Pons (tissue), 1 donor: ENCODE results near the gene NHS.
"Not testable (repeated sequence)": the region's sequence is repeated elsewhere in the genome, so short reads cannot be mapped to it uniquely, and the experiment has no call there.

Experiments
- DNase-seq: peaks from one replicate; pipeline ENCODE4 v3.0.0-alpha.2; 2016; ENCODE audit warnings: low spot score

Gene NHS

GRCh38 chrX:17549107-17549651 lies 174.2 kb downstream of the NHS start:
- DNase-seq: peak; percentile 10

- no peak for DNase-seq
Observed at GRCh38 chrX:17550011-17550410, 175.0 kb downstream of the NHS start.

GRCh38 chrX:17552044-17552650 lies 177.1 kb downstream of the NHS start:
- no peak for DNase-seq

DNA sequence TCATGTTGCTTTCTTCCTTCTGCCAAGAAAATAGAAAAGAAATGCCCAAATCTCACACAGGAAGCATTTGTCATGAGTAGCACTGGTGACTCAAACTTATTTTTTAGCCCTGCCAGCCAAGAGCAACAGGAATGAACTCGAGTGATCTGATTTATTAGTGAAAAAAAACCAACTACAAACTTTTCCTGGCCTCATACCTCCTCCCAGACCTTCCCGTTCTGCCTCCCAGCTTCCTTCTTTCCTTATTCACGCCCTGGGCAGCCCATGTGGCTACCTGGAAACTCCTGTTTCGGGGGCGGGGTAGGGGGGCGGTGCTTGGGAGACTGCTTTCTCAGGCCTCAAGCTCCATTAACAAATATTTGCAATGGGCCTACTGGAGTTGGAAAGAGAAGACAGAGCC lies 178.5 kb downstream of the NHS start:
- no peak for DNase-seq

DNA sequence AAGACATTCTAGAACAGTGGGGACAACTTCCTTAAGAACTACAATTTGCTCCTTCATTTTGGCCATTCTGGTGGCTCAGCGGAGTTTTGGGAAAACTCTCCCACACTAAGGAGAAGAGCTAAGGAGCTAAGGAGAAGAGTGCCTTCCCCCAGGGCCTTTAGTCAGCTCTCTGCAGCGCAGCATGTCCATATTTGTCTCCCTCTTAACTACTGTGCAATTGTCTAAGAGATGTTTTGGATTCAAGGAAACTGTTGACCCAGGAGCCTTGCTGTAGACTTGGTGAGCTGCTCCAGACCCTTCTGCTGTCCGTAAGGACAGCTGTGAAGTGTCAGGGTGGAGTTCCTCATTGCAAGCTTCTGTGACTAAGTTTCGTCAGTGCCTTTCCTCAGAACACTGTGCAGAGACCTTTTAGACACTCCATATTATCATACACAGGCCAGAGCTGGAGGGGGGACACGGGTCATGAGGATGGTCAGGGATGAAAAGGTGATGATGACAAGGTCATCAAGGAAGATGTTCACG lies 179.0 kb downstream of the NHS start:
- DNase-seq: no peak

DNA sequence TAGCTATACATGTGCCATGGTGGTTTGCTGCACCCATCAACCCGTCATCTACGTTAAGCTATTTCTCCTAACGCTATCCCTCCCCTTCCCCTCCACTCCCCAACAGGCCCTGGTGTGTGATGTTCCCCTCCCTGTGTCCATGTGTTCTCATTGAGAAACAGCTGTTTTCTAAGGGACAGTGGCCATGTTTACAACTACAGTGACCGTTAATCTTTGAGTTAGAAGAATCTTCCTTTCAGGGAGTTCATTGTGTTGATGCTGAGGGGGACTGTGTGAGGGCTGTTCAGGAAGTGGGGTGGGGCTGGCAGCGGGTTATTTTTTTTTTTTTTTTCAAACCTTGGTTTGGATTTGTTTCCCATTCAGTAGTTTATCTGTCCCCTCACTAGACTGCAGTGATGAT lies 179.9 kb downstream of the NHS start:
- DNase-seq: no peak

GRCh38 chrX:17555846-17556245 lies 180.8 kb downstream of the NHS start:
- no peak for DNase-seq

DNA sequence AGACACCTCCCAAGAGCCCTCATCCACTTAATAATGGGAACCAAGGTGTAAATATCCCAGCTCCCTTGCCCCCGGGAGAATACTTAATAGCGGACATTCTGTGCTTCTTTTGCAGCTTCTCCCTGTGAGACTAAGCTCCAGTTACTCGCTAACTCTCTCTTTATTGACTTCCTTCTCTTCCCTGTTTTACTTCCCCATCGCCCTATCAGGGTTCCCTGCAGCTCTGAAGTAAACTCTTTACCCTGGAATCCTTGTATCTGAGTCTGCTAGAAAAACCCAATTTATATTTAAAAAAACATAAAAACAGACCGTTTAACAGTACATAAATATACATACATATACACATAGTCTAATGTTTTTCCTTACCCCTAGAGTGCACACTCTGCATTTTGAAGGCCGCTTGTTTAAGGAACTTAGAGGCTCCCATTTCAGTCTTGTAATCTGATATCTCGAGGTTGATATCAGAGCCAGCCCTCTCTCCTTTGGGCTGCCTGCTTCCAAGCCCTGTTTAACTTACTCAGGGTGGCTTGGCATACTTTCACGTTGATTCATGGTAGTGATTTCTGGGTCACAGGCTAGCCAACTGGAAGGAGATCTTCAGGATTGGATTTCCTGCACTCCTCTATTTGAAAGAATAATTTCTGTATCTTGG lies 184.9 kb downstream of the NHS start:
- no peak for DNase-seq

DNA sequence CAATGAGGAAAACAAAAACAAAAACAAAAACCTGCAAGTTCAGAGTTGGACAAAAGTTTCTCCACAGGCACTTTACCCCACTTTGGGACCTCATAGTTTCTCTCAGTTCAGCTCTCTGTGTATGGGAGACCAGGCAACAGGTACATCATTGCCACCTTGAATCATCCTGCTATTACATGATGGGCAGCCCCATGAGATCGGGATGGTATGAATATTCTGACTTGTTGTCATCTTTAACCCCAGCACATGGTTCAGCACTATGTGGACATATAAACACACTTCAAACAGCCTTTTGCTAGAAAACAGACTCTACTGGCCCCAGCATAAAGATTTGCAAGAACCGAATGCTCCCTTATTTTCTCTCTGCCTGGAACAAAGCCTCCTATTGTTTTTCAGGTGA lies 185.4 kb downstream of the NHS start:
- no peak for DNase-seq

DNA sequence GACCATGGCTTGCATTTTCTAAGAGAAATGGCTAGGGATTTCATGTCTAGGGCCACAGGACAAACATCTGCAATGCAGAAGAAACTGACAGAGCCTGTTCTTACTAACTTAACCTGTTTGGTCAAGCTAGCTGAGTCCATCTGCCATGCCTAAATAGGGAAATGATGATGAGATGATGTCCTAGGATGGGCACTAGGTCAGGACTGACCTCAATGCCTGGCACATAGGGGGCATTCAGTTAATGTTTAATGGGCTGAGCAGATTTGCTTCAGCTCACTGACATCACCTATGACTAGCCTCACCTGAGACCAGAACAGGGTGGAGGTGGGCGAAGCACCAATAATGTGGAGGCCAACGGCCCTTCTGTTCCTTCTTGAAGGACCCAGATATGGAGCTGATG lies 188.1 kb downstream of the NHS start:
- DNase-seq: no peak

DNA sequence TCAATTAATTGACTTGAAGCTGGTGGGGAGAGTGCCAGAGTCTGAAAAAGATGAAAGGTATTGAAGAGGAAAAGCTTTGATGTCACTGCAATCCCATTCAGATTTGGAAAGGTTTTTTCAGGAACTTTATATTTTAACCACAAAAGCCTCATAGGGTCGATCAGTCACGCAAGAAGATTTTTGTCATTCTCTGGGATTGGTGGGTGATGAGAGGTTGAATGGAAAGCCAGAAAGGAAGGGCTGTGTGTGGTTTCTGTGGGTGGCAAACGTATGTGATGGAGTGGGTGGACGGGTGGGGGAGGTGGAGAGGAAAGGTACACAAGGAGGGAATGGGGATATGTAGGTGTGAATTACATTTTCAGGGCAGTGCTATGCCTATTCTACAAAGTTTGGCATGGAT lies 188.5 kb downstream of the NHS start:
- DNase-seq: no peak

DNA sequence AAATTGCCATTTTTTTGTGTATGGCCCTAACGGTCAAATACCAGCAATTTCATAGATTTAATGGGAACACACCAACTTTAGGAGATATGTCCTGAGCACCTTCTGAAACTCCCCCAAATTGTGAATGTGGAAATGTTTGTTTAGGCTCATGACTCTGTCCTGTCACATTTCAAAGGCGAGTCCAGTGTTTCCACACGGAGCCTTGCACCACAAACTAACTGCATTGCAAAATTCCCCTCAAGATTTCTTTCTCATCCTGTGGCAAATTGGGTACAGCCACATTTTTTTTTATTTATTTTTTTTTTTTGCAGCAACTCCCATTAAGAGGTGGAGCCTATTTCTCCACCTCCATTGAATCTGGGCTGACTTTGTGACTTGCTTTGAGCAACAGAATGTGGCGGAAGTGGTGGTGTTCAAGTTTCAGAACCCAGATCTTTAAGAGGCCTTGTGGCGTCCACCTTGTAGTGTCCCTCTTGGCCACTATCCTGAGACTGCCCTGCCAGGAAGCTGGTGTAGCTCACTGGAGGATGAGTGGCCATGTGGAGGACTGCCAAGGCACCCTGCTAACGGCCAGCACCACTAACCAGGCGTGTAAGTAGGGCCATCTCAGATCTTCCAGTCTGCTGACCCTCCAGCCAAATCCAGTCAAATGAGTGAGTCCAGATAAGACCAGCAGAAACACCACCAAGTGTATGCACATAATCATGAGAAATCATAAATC lies 189.8 kb downstream of the NHS start:
- DNase-seq: no peak

DNA sequence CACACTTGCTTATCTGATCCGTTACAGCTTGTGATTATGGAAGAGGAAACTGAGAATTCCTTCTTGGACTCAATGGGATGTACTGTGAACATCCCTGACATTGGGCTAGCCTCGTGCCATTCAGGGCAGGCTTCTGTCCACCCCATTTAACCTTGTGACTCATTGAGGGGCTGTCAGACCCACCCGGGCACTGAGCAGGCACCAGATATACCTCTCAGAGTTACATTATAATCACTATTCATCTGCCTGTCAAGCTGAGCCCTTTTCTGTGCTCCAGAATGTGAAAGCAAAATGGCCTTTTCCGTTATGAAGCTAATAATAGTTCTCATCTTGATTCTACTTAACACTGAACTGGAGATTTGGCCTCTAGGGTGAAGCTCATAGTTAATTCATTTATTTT lies 191.7 kb downstream of the NHS start:
- DNase-seq: no peak

GRCh38 chrX:17567187-17567586 lies 192.2 kb downstream of the NHS start:
- DNase-seq: no peak

- no peak for DNase-seq
Observed at GRCh38 chrX:17567821-17568220, 192.8 kb downstream of the NHS start.

DNA sequence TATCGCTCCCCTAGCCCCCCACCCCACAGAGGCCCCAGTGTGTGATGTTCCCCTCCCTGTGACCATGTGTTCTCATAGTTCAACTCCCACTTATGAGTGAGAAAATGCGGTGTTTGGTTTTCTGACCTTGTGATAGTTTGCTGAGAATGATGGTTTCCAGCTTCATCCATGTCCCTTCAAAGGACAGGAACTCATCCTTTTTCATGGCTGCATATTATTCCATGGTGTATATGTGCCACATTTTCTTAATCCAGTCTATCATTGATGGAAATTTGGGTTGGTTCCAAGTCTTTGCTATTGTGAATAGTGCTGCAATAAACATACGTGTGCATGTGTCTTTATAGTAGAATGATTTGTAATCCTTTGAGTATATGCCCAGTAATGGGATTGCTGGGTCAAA lies 193.8 kb downstream of the NHS start:
- not testable (repeated sequence) for DNase-seq

DNA sequence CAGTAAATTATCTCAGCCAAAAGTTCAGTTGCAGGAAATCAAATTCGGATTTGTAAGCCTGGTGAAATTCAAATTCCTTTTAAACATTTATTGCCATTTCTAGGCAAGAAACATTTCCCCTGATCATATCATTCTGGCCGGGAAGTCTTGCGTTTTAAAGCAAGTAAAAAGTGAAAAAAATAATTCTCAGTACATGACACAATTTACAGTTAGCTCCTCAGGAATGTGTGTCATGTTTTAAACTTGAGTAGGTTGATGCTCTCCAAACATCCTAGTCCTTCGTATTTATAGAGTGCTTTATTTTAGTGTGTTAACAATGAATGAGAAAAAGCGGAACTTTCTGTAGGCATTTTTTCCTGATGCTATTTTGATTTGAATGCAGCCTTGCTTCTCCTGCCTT lies 204.0 kb downstream of the NHS start:
- no peak for DNase-seq

- no peak for DNase-seq
Observed at GRCh38 chrX:17580539-17581152, 205.6 kb downstream of the NHS start.

- no peak for DNase-seq
Observed at GRCh38 chrX:17581641-17582040, 206.6 kb downstream of the NHS start.

- no peak for DNase-seq
Observed at GRCh38 chrX:17584248-17584681, 209.3 kb downstream of the NHS start.

- DNase-seq: no peak
Observed at GRCh38 chrX:17585006-17585405, 210.0 kb downstream of the NHS start.

DNA sequence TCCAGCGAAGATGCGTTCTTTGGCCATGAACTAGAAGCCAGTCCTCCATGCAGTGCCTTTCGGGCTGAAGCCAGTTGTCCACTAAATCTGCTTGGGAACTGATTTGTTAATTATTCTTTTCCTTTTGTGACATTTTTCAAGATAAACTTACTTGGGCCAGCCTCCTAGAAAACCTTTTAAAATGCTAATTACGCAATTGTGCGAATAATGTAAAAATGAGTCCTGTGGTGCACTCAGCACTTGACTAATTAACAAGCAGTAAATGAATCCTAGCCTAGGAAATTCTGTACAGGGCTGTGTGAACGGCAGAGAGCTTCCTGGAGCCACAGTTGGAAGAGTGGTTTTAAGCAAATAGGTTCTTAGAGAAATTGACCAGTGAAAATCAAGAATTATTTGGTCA lies 212.4 kb downstream of the NHS start:
- no peak for DNase-seq

DNA sequence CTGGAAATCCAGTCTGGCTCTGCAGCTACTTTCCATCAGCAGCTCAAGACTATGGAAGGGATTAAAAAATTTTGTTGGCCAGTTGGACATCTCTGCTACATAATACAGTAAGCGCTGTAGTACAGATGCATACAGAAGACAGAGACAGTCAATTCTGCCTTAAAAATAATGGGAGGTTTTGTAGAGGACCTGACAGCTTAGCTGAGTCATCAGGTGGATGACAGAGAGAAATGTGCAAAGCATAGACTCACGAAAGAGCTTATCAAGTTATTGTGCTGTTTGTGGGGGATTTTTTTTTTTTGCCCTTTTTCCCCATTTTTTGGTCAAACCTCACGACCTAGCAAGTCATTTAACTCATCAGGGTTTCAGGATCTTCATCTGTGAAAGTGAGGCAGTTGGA lies 213.3 kb downstream of the NHS start:
- DNase-seq: no peak
